ENCODE data around the gene USE1.

Gene USE1

GRCh38 chr19:17215127-17215971, at the start of gene USE1:
TSS of gene USE1 (plus strand) at chr19:17215357. CDS start at chr19:17215406, 49 bp downstream.
- Histone ChIP-seq H3K9me3 (ENCODE audit: control insufficient read depth, insufficient read depth, low read length) (no peaks in the 10 kb centered on the region), H3K9ac (ENCODE audit: low read depth, low read length) (peak within 1 kb of the TSS; percentile 98), H3K27me3 (ENCODE audit: control insufficient read depth, insufficient read depth, low read length) (no peaks in the 10 kb centered on the region), H3K36me3 (ENCODE audit: control insufficient read depth, insufficient read depth, low read length) (peaks cover 24% of the 10 kb centered on the region), H3K4me3 (ENCODE audit: low read depth, low read length) (peak within 1 kb of the TSS; percentile 89), H3K27ac (ENCODE audit: low read depth, low read length) (peak within 1 kb of the TSS; percentile 98), H3K4me1 (ENCODE audit: control insufficient read depth, insufficient read depth, low read length) (peaks cover 6% of the 10 kb centered on the region)

- H3K36me3 ChIP-seq (ENCODE audit: control insufficient read depth, insufficient read depth, low read length): peaks cover 63% of the 10 kb centered on the region
- peaks cover 5% of the 10 kb centered on the region for H3K9me3 ChIP-seq (ENCODE audit: control insufficient read depth, insufficient read depth, low read length)
These were observed 49.4 kb upstream of the USE1 start for GRCh38 chr19:17165715-17166114.

GRCh38 chr19:17170538-17171297, 44.4 kb upstream of the USE1 start:
- Histone ChIP-seq H3K27ac (ENCODE audit: low read depth, low read length) (no peak overlapping the region), H3K9ac (ENCODE audit: low read depth, low read length) (no peak overlapping the region), H3K4me1 (ENCODE audit: control insufficient read depth, insufficient read depth, low read length) (no peaks in the 10 kb centered on the region), H3K27me3 (ENCODE audit: control insufficient read depth, insufficient read depth, low read length) (no peaks in the 10 kb centered on the region), H3K36me3 (ENCODE audit: control insufficient read depth, insufficient read depth, low read length) (peaks cover 67% of the 10 kb centered on the region), H3K4me3 (ENCODE audit: low read depth, low read length) (no peak overlapping the region), H3K9me3 (ENCODE audit: control insufficient read depth, insufficient read depth, low read length) (no peaks in the 10 kb centered on the region)

More at GRCh38 chr19:17165715-17166114, 49.4 kb upstream of the USE1 start:
- H3K4me1 ChIP-seq (ENCODE audit: control insufficient read depth, insufficient read depth, low read length): no peaks in the 10 kb centered on the region
- H3K4me3 ChIP-seq (ENCODE audit: low read depth, low read length): no peak overlapping the region
- H3K27ac ChIP-seq (ENCODE audit: low read depth, low read length): no peak overlapping the region
- no peaks in the 10 kb centered on the region for H3K27me3 ChIP-seq (ENCODE audit: control insufficient read depth, insufficient read depth, low read length)
- H3K9ac ChIP-seq (ENCODE audit: low read depth, low read length): no peak overlapping the region

- Histone ChIP-seq H3K9ac (ENCODE audit: low read depth, low read length) (no peak overlapping the region), H3K36me3 (ENCODE audit: control insufficient read depth, insufficient read depth, low read length) (peaks cover 62% of the 10 kb centered on the region), H3K4me3 (ENCODE audit: low read depth, low read length) (no peak overlapping the region)
These were observed 43.3 kb upstream of the USE1 start for GRCh38 chr19:17171874-17172273.

GRCh38 chr19:17172624-17173345, 42.4 kb upstream of the USE1 start:
- Histone ChIP-seq H3K4me3 (ENCODE audit: low read depth, low read length) (no peak overlapping the region), H3K9me3 (ENCODE audit: control insufficient read depth, insufficient read depth, low read length) (no peaks in the 10 kb centered on the region), H3K27me3 (ENCODE audit: control insufficient read depth, insufficient read depth, low read length) (no peaks in the 10 kb centered on the region), H3K9ac (ENCODE audit: low read depth, low read length) (no peak overlapping the region), H3K4me1 (ENCODE audit: control insufficient read depth, insufficient read depth, low read length) (no peaks in the 10 kb centered on the region), H3K36me3 (ENCODE audit: control insufficient read depth, insufficient read depth, low read length) (peaks cover 61% of the 10 kb centered on the region), H3K27ac (ENCODE audit: low read depth, low read length) (no peak overlapping the region)

More at GRCh38 chr19:17171874-17172273, 43.3 kb upstream of the USE1 start:
- no peaks in the 10 kb centered on the region for H3K4me1 ChIP-seq (ENCODE audit: control insufficient read depth, insufficient read depth, low read length)
- no peak overlapping the region for H3K27ac ChIP-seq (ENCODE audit: low read depth, low read length)
- no peaks in the 10 kb centered on the region for H3K9me3 ChIP-seq (ENCODE audit: control insufficient read depth, insufficient read depth, low read length)
- H3K27me3 ChIP-seq (ENCODE audit: control insufficient read depth, insufficient read depth, low read length): no peaks in the 10 kb centered on the region

GRCh38 chr19:17178291-17178690, 36.9 kb upstream of the USE1 start:
- Histone ChIP-seq H3K9ac (ENCODE audit: low read depth, low read length) (no peak overlapping the region), H3K9me3 (ENCODE audit: control insufficient read depth, insufficient read depth, low read length) (no peaks in the 10 kb centered on the region), H3K27ac (ENCODE audit: low read depth, low read length) (no peak overlapping the region), H3K4me1 (ENCODE audit: control insufficient read depth, insufficient read depth, low read length) (peaks cover 12% of the 10 kb centered on the region; the same call in 1 of the 2 replicates), H3K4me3 (ENCODE audit: low read depth, low read length) (no peak overlapping the region), H3K36me3 (ENCODE audit: control insufficient read depth, insufficient read depth, low read length) (peaks cover 33% of the 10 kb centered on the region), H3K27me3 (ENCODE audit: control insufficient read depth, insufficient read depth, low read length) (no peaks in the 10 kb centered on the region)

- H3K36me3 ChIP-seq (ENCODE audit: control insufficient read depth, insufficient read depth, low read length): peaks cover 39% of the 10 kb centered on the region
- no peaks in the 10 kb centered on the region for H3K9me3 ChIP-seq (ENCODE audit: control insufficient read depth, insufficient read depth, low read length)
- H3K9ac ChIP-seq (ENCODE audit: low read depth, low read length): peak overlapping the region; percentile 29; the same call in 1 of the 2 replicates
- H3K27me3 ChIP-seq (ENCODE audit: control insufficient read depth, insufficient read depth, low read length): no peaks in the 10 kb centered on the region
- H3K27ac ChIP-seq (ENCODE audit: low read depth, low read length): peak overlapping the region; percentile 79
- no peak overlapping the region for H3K4me3 ChIP-seq (ENCODE audit: low read depth, low read length)
- H3K4me1 ChIP-seq (ENCODE audit: control insufficient read depth, insufficient read depth, low read length): peaks cover 12% of the 10 kb centered on the region; the same call in 1 of the 2 replicates
These were observed 34.0 kb upstream of the USE1 start for GRCh38 chr19:17180997-17181702.

GRCh38 chr19:17183271-17183761, 31.8 kb upstream of the USE1 start:
- Histone ChIP-seq H3K27me3 (ENCODE audit: control insufficient read depth, insufficient read depth, low read length) (no peaks in the 10 kb centered on the region), H3K27ac (ENCODE audit: low read depth, low read length) (no peak overlapping the region), H3K9me3 (ENCODE audit: control insufficient read depth, insufficient read depth, low read length) (no peaks in the 10 kb centered on the region), H3K4me1 (ENCODE audit: control insufficient read depth, insufficient read depth, low read length) (peaks cover 12% of the 10 kb centered on the region; the same call in 1 of the 2 replicates), H3K4me3 (ENCODE audit: low read depth, low read length) (no peak overlapping the region), H3K36me3 (ENCODE audit: control insufficient read depth, insufficient read depth, low read length) (peaks cover 32% of the 10 kb centered on the region), H3K9ac (ENCODE audit: low read depth, low read length) (no peak overlapping the region)

- H3K27me3 ChIP-seq (ENCODE audit: control insufficient read depth, insufficient read depth, low read length): no peaks in the 10 kb centered on the region
- no peak overlapping the region for H3K9ac ChIP-seq (ENCODE audit: low read depth, low read length)
- H3K9me3 ChIP-seq (ENCODE audit: control insufficient read depth, insufficient read depth, low read length): no peaks in the 10 kb centered on the region
- no peak overlapping the region for H3K4me3 ChIP-seq (ENCODE audit: low read depth, low read length)
- peaks cover 12% of the 10 kb centered on the region; the same call in 1 of the 2 replicates for H3K4me1 ChIP-seq (ENCODE audit: control insufficient read depth, insufficient read depth, low read length)
- peaks cover 32% of the 10 kb centered on the region for H3K36me3 ChIP-seq (ENCODE audit: control insufficient read depth, insufficient read depth, low read length)
- no peak overlapping the region for H3K27ac ChIP-seq (ENCODE audit: low read depth, low read length)
These were observed 31.3 kb upstream of the USE1 start for GRCh38 chr19:17183858-17184321.

- Histone ChIP-seq H3K4me1 (ENCODE audit: control insufficient read depth, insufficient read depth, low read length) (peaks cover 12% of the 10 kb centered on the region; the same call in 1 of the 2 replicates), H3K36me3 (ENCODE audit: control insufficient read depth, insufficient read depth, low read length) (peaks cover 36% of the 10 kb centered on the region), H3K4me3 (ENCODE audit: low read depth, low read length) (no peak overlapping the region), H3K9ac (ENCODE audit: low read depth, low read length) (no peak overlapping the region), H3K27ac (ENCODE audit: low read depth, low read length) (no peak overlapping the region), H3K27me3 (ENCODE audit: control insufficient read depth, insufficient read depth, low read length) (no peaks in the 10 kb centered on the region), H3K9me3 (ENCODE audit: control insufficient read depth, insufficient read depth, low read length) (no peaks in the 10 kb centered on the region)
These were observed 30.8 kb upstream of the USE1 start for GRCh38 chr19:17184371-17184841.
